Cardiac muscle cell (in vitro differentiated cells and primary cell): ENCODE results near the gene SMTNL2. TPM values are rescaled to one million over a fixed set of nuclear protein-coding genes. Genes with fewer than 3 reads are reported as not detected.

Source experiments
- DNase-seq, 2 donors: peaks; one replicate each; pipeline versions ENCODE4 v3.0.0 to v3.0.0-alpha.2; 2010 to 2017; ENCODE audit warnings: low read depth in 1 of 2, low spot score in 1 of 2
- H3K27ac ChIP-seq: fragments of 200-600 bp; sonication (generic); 2 replicates; pipeline ENCODE4 v1.5.1; 2016
- H3K27me3 ChIP-seq: fragments of 200-600 bp; sonication (generic); 2 replicates; pipeline ENCODE4 v1.6.0; 2016; ENCODE audit warnings: control low read depth
- H3K36me3 ChIP-seq: fragments of 200-600 bp; sonication (generic); 2 replicates; pipeline ENCODE4 v1.5.1; 2016; ENCODE audit warnings: control low read depth
- H3K4me1 ChIP-seq: fragments of 200-600 bp; sonication (generic); 2 replicates; pipeline ENCODE4 v1.8.1; 2017; ENCODE audit warnings: low read depth, mild to moderate bottlenecking, mixed run types
- H3K4me3 ChIP-seq: fragments of 200-600 bp; sonication (generic); 2 replicates; pipeline ENCODE4 v1.5.1; 2016; ENCODE audit warnings: mild to moderate bottlenecking
- H3K9me3 ChIP-seq: fragments of 200-600 bp; sonication (generic); 2 replicates; pipeline ENCODE4 v1.5.1; 2017; ENCODE audit warnings: low read depth, mild to moderate bottlenecking, control low read depth
- polyA plus RNA-seq: library from polyadenylated mRNA; unstranded; fragments of >200 nt; fragmentation: Nextera tagmentation; extraction: Ambion mirVana; gene quantifications from 2 replicates; pipeline ENCODE4 v1.2.1, GENCODE V29; 2016
- total RNA-seq: library from RNA; depleted of rRNA; stranded (reverse); fragments of >200 nt; gene quantifications from 2 replicates; pipeline ENCODE4 v1.2.3, GENCODE V29; 2016
- TF ChIP-seq, protein P1 (sequence below): IDR thresholded peaks from 2 replicates; pipeline ENCODE4 v1.5.1; 2012; ENCODE audit warnings: low read depth, mild to moderate bottlenecking, low read length

Gene SMTNL2
- total and polyA plus RNA-seq, 2 experiments from 2014 or later, result 184 to 269 TPM

GRCh38 chr17:4610656-4611055, 26.3 kb downstream of the SMTNL2 start:
- Histone ChIP-seq H3K27me3 (no peaks in the 10 kb centered on the region), H3K4me3 (no peak overlapping the region), H3K4me1 (peaks cover 58% of the 10 kb centered on the region)

DNA sequence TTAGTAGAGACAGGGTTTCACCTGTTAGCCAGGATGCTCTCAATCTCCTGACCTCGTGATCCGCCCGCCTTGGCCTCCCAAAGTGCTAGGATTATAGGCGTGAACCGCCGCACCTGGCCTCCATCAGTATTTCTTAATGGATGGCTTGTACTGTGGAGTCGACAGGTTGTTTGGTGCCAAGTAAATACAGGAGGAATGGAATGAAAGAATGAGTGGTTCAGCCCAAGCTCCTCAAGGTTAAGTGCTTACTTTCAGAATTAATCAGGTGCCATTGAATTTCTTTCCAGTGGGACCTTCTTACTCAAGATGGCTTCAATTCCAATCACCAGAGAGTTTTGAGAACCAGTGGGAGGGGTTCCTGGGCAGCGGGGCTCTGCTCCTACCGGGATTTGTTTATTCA, 32.1 kb downstream of the SMTNL2 start:
- TF ChIP-seq, protein P1, sequence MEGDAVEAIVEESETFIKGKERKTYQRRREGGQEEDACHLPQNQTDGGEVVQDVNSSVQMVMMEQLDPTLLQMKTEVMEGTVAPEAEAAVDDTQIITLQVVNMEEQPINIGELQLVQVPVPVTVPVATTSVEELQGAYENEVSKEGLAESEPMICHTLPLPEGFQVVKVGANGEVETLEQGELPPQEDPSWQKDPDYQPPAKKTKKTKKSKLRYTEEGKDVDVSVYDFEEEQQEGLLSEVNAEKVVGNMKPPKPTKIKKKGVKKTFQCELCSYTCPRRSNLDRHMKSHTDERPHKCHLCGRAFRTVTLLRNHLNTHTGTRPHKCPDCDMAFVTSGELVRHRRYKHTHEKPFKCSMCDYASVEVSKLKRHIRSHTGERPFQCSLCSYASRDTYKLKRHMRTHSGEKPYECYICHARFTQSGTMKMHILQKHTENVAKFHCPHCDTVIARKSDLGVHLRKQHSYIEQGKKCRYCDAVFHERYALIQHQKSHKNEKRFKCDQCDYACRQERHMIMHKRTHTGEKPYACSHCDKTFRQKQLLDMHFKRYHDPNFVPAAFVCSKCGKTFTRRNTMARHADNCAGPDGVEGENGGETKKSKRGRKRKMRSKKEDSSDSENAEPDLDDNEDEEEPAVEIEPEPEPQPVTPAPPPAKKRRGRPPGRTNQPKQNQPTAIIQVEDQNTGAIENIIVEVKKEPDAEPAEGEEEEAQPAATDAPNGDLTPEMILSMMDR, result no peak
- peaks cover 15% of the 10 kb centered on the region for H3K4me1 ChIP-seq
- no peaks in the 10 kb centered on the region for H3K27me3 ChIP-seq
- H3K4me3 ChIP-seq, result no peak overlapping the region
- DNase-seq, result no peak
- H3K36me3 ChIP-seq, result no peaks in the 10 kb centered on the region
- H3K9me3 ChIP-seq, result no peaks in the 10 kb centered on the region
- no peak overlapping the region for H3K27ac ChIP-seq

More at GRCh38 chr17:4610656-4611055, 26.3 kb downstream of the SMTNL2 start:
- H3K36me3 ChIP-seq, result peaks cover 5% of the 10 kb centered on the region
- H3K27ac ChIP-seq, result peak overlapping the region; percentile 96
- no peaks in the 10 kb centered on the region for H3K9me3 ChIP-seq
- no peak for DNase-seq
- TF ChIP-seq, protein P1, result no peak

DNA sequence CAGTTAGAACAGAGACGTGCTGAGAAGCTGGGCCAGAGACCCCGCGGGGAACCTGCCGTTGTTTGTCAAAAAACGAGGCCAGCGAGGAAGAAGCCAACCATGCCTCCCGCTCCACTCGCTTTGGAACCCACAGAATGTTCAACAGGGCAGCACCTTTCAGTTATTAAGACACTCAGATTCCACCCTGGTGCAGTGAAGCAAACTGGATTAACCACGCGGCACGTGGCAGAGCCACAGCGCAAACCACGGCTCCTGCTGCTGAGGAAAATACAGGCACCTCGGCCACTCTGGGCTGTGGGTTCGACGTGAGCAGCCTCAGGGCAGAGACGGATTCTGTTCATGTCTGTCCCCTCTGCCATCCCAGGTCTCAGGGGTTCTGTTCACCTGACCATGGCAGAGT, 32.8 kb downstream of the SMTNL2 start:
- Histone ChIP-seq H3K36me3 (no peaks in the 10 kb centered on the region), H3K27ac (no peak overlapping the region), H3K27me3 (no peaks in the 10 kb centered on the region), H3K4me1 (peaks cover 15% of the 10 kb centered on the region), H3K4me3 (no peak overlapping the region), H3K9me3 (no peaks in the 10 kb centered on the region)
- TF ChIP-seq, protein P1, result no peak
- no peak for DNase-seq

DNA sequence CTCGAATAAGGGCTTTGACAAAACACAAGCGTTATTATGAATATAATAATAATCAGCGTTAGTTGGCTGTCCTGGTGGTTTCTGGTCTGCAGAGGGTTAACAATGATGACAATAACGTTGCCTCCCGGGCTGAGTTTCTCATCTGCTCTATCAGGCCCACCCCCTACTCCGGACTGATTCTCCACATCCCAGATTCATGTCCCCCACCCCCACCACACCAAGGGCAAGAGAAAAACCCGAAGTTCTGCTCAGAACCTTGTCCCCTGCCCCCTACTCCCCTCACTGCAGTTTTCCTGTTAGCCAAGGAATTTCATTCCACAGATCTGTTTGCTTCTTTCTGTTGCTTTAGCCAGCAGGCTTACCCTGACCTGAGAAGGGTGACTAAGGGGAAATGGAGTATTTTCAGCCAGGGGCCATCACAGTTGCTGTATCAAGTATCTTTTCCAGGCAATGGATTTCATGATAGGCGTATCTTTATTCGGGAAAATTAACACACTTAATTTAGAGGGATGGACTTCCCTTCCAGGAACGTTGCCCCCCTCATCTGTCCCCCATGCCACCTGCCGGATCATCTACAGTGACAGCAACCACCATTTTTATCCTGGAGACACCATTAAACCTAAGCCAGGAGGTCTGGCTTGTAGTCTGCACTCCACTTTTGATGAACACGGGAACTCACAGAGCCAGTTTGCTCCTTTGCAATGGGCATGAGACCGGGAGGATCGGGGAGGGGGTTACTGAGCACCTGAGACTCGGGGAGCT, 33.4 kb downstream of the SMTNL2 start:
- no peaks in the 10 kb centered on the region for H3K27me3 ChIP-seq
- H3K36me3 ChIP-seq, result no peaks in the 10 kb centered on the region
- DNase-seq, result no peak
- TF ChIP-seq, protein P1, result no peak
- peaks cover 15% of the 10 kb centered on the region for H3K4me1 ChIP-seq
- H3K9me3 ChIP-seq, result no peaks in the 10 kb centered on the region
- peak overlapping the region; percentile 20 for H3K27ac ChIP-seq
- no peak overlapping the region for H3K4me3 ChIP-seq

DNA sequence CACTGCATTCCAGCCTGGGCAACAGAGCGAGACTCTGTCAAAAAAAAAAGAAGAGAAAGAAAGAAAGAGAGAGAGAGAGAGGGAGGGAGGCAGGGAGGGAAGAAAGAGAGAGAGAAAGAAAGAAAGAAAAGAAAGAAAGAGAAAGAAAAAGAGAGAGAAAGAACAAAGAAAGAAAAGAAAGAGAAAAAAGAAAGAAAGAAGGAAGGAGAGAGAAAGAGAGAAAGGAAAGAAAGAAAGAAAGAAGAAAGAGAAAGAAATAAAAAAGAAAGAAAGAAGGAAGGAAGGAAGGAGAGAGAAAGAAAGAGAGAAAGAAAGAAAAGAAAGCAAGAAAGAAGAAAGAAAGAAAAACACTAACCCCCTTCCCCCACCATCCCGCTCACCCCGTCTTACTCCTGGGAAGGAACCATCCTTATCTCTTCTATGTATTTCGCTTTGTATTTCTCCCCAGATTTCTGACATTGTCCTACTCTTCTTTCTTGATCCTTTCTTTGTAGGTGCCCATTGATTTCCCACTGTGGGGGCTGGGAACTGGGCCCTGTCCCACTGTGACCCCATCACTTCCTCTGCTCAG, 36.3 kb downstream of the SMTNL2 start:
- no peak overlapping the region for H3K27ac ChIP-seq

More for the DNA sequence above, 36.3 kb downstream of the SMTNL2 start:
- Histone ChIP-seq H3K9me3 (no peaks in the 10 kb centered on the region), H3K36me3 (no peaks in the 10 kb centered on the region), H3K27me3 (no peaks in the 10 kb centered on the region), H3K4me3 (no peak overlapping the region), H3K4me1 (peaks cover 20% of the 10 kb centered on the region)
- DNase-seq, result no peak
- TF ChIP-seq, protein P1, result no peak
